Measurements from ENCODE around the gene TUBB2A.
"Not testable (repeated sequence)": the region's sequence is repeated elsewhere in the genome, so short reads cannot be mapped to it uniquely, and the experiment has no call there.

TUBB2A gene

GRCh38 chr6:3157131-3157933 lies at the start of gene TUBB2A:
TSS of gene TUBB2A (minus strand) at chr6:3157544. CDS start at chr6:3157463, 81 bp downstream.
- DNase-seq (ENCODE audit: low read depth in 3 of 3, low spot score in 1 of 3), result peak; percentile 69 to 88 (median 84)

- no peak for DNase-seq (ENCODE audit: low read depth in 3 of 3, low spot score in 1 of 3)
Measured at GRCh38 chr6:3206339-3207015, 49.1 kb upstream of the TUBB2A start.

GRCh38 chr6:3205913-3206312 lies 48.6 kb upstream of the TUBB2A start:
- no peak for DNase-seq (ENCODE audit: low read depth in 3 of 3, low spot score in 1 of 3)

- DNase-seq (ENCODE audit: low read depth in 3 of 3, low spot score in 1 of 3), result no peak
Measured at GRCh38 chr6:3204921-3205320, 47.6 kb upstream of the TUBB2A start.

- DNase-seq (ENCODE audit: low read depth in 3 of 3, low spot score in 1 of 3), result no peak
Measured at GRCh38 chr6:3202999-3203696, 45.8 kb upstream of the TUBB2A start.

- no peak for DNase-seq (ENCODE audit: low read depth in 3 of 3, low spot score in 1 of 3)
Measured at GRCh38 chr6:3201388-3201787, 44.0 kb upstream of the TUBB2A start.

GRCh38 chr6:3200682-3201081 lies 43.3 kb upstream of the TUBB2A start:
- no peak for DNase-seq (ENCODE audit: low read depth in 3 of 3, low spot score in 1 of 3)

GRCh38 chr6:3199382-3199781 lies 42.0 kb upstream of the TUBB2A start:
- no peak for DNase-seq (ENCODE audit: low read depth in 3 of 3, low spot score in 1 of 3)

- not testable (repeated sequence) for DNase-seq (ENCODE audit: low read depth in 3 of 3, low spot score in 1 of 3)
Measured at GRCh38 chr6:3197734-3198133, 40.4 kb upstream of the TUBB2A start.

- no peak for DNase-seq (ENCODE audit: low read depth in 3 of 3, low spot score in 1 of 3)
Measured at GRCh38 chr6:3196770-3197169, 39.4 kb upstream of the TUBB2A start.

- DNase-seq (ENCODE audit: low read depth in 3 of 3, low spot score in 1 of 3), result no peak
Measured at GRCh38 chr6:3195695-3196497, 38.6 kb upstream of the TUBB2A start.

- DNase-seq (ENCODE audit: low read depth in 3 of 3, low spot score in 1 of 3), result no peak
Measured at GRCh38 chr6:3195420-3195694, 38.0 kb upstream of the TUBB2A start.

GRCh38 chr6:3194535-3195419 lies 37.4 kb upstream of the TUBB2A start:
- DNase-seq (ENCODE audit: low read depth in 3 of 3, low spot score in 1 of 3), result no peak

GRCh38 chr6:3193102-3193849 lies 35.9 kb upstream of the TUBB2A start:
- DNase-seq (ENCODE audit: low read depth in 3 of 3, low spot score in 1 of 3), result no peak

- DNase-seq (ENCODE audit: low read depth in 3 of 3, low spot score in 1 of 3), result no peak
Measured at GRCh38 chr6:3190779-3191178, 33.4 kb upstream of the TUBB2A start.

GRCh38 chr6:3190056-3190455 lies 32.7 kb upstream of the TUBB2A start:
- no peak for DNase-seq (ENCODE audit: low read depth in 3 of 3, low spot score in 1 of 3)

- not testable (repeated sequence) for DNase-seq (ENCODE audit: low read depth in 3 of 3, low spot score in 1 of 3)
Measured at GRCh38 chr6:3189192-3189591, 31.8 kb upstream of the TUBB2A start.

- DNase-seq (ENCODE audit: low read depth in 3 of 3, low spot score in 1 of 3), result no peak
Measured at GRCh38 chr6:3188262-3188661, 30.9 kb upstream of the TUBB2A start.

- DNase-seq (ENCODE audit: low read depth in 3 of 3, low spot score in 1 of 3), result no peak
Measured at GRCh38 chr6:3186974-3187382, 29.6 kb upstream of the TUBB2A start.

- DNase-seq (ENCODE audit: low read depth in 3 of 3, low spot score in 1 of 3), result no peak
Measured at GRCh38 chr6:3183066-3183465, 25.7 kb upstream of the TUBB2A start.
